SK-N-MC (cell line): Measurements from ENCODE around the gene AAK1.
"Not testable (repeated sequence)": the region's sequence is repeated elsewhere in the genome, so short reads cannot be mapped to it uniquely, and the experiment has no call there.

Source experiments
- DNase-seq: peaks from one replicate; pipeline ENCODE4 v3.0.0-alpha.2; 2011; ENCODE audit warnings: low read depth, low spot score
- H3K27ac ChIP-seq: fragments of 200-600 bp; sonication (generic); 2 replicates; pipeline ENCODE4 v1.5.1; 2016; ENCODE audit warnings: mixed run types
- H3K36me3 ChIP-seq: fragments of 200-600 bp; sonication (generic); 2 replicates; pipeline ENCODE4 v1.6.1; 2017; ENCODE audit warnings: antibody characterized with exemption, low read length, mixed read lengths; ENCODE audit not compliant: insufficient read depth
- H3K4me3 ChIP-seq: fragments of 200-600 bp; sonication (generic); 2 replicates; pipeline ENCODE4 v1.5.1; 2016
- H3K9ac ChIP-seq: fragments of 200-600 bp; sonication (generic); 2 replicates; pipeline ENCODE4 v1.8.0; 2017; ENCODE audit warnings: mixed run types, mixed read lengths; ENCODE audit not compliant: insufficient read length
- H3K9me3 ChIP-seq: fragments of 200-600 bp; sonication (generic); 2 replicates; pipeline ENCODE4 v1.6.1; 2017; ENCODE audit warnings: low read depth, mild to moderate bottlenecking, antibody characterized with exemption, low read length, moderate library complexity, mixed read lengths
- EZH2 ChIP-seq: fragments of 200-600 bp; sonication (generic); IDR thresholded peaks from one replicate; pipeline ENCODE4 v1.6.1; 2017; ENCODE audit warnings: antibody characterized with exemption
- FOXP2 ChIP-seq: optimal IDR thresholded peaks from 2 replicates; pipeline ENCODE3; 2011; ENCODE audit warnings: mild to moderate bottlenecking, moderate library complexity; ENCODE audit not compliant: insufficient read depth; ENCODE audit errors: extremely low read length, control extremely low read depth
- POLR2AphosphoS5 ChIP-seq: IDR thresholded peaks from 2 replicates; pipeline ENCODE4 v1.6.1; 2012; ENCODE audit warnings: mild to moderate bottlenecking, low read depth, low read length, borderline replicate concordance

Gene AAK1

DNA sequence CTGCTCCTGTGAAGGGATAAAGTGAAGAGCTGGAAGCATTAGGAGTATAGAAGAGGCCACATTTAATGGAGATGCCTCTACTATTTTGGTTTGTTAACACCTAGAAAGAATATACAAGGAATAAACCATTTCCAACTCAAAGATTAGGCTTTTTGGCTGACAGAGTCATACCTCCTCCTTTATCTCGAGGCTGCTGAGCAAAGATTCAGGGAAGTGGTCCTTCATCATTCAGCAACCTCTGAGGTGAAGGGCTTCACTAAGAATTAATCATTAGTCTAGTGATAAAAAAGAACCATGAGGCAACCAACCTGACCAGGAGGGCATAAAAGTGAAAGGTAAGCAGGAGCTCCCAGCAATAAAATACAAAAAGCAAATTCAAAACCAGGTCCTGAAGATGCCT is 25.8 kb downstream of the AAK1 start:
- Histone ChIP-seq H3K9me3 (no peaks in the 10 kb centered on the region), H3K9ac (no peak overlapping the region), H3K4me3 (no peak overlapping the region), H3K36me3 (no peaks in the 10 kb centered on the region), H3K27ac (no peak overlapping the region)
- DNase-seq = no peak
- TF ChIP-seq EZH2 = no peak
- TF ChIP-seq POLR2AphosphoS5 = no peak
- no peak for TF ChIP-seq FOXP2

DNA sequence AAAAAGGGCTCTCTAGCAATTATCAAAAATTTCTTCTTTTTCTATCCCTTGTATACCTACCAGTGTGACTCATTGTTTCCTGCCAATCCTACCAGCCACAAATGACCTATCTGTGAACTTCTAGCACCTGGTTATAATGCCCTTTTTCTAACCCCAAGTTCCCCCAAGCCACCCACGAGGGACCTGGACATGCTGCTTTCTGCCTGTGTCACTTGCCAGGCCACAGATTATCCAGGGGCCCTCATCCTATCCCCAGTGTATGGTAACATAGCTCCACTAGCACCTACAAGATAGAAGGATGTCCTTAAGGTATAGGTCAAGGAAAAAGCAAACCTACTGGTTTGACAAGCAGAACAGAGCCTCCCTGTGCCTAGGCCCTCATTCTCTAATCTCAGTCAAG is 26.8 kb downstream of the AAK1 start:
- H3K4me3 ChIP-seq = no peak overlapping the region
- no peak overlapping the region for H3K27ac ChIP-seq
- H3K36me3 ChIP-seq = no peaks in the 10 kb centered on the region; the same call in 1 of the 2 replicates
- no peaks in the 10 kb centered on the region for H3K9me3 ChIP-seq
- DNase-seq = no peak
- TF ChIP-seq POLR2AphosphoS5 (no peak), EZH2 (no peak), FOXP2 (no peak)
- H3K9ac ChIP-seq = no peak overlapping the region

DNA sequence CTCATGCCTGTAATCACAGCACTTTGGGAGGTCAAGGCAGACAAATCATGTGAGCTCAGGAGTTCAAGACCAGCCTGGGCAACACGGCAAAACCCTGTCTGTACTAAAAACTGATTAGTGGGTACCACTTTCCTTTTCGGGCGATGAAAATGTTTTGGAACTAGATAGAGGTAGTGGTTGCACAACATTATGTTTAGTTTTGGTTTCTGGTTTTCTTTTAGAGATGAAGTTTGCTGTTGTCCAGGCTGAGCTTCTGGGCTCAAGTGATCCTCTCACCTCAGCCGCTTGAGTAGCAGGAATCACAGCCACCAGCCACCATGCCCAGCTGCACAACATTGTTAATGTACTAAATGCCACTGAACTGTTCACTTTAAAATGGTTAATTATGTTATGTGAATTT is 27.6 kb downstream of the AAK1 start:
- DNase-seq = no peak
- Histone ChIP-seq H3K27ac (no peak overlapping the region), H3K9ac (no peak overlapping the region), H3K36me3 (no peaks in the 10 kb centered on the region; the same call in 1 of the 2 replicates), H3K9me3 (no peaks in the 10 kb centered on the region), H3K4me3 (no peak overlapping the region)
- TF ChIP-seq EZH2 (no peak), FOXP2 (no peak), POLR2AphosphoS5 (no peak)

DNA sequence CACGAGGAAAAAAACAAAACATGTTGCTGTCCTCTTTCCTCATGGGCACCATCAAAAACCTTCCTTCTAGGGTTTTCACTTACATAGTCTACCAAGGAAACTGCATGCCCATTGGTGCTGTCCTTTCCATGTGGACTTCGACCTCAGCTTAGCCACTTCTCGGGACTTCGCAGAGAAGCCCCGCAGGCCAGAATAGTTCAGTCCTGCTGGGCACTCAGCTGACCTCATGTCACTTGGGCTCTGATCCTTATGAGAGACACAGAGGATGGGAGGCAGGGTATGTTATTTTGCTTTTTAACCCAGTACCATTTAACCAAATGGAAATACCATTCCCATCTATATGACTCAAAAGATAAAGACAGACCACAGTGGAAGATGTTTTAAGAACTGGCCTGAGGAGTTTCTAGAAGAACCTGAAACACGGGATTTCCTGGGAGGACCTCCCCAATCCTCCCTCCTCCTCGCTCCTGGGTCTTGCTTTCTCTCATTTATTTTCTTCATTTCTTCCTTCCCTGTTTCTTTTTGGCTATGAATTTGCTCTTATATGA is 28.4 kb downstream of the AAK1 start:
- Histone ChIP-seq H3K4me3 (no peak overlapping the region), H3K9ac (no peak overlapping the region), H3K36me3 (no peaks in the 10 kb centered on the region; the same call in none of the 2 replicates), H3K9me3 (no peaks in the 10 kb centered on the region), H3K27ac (no peak overlapping the region)
- TF ChIP-seq POLR2AphosphoS5 (no peak), EZH2 (no peak), FOXP2 (no peak)
- no peak for DNase-seq

DNA sequence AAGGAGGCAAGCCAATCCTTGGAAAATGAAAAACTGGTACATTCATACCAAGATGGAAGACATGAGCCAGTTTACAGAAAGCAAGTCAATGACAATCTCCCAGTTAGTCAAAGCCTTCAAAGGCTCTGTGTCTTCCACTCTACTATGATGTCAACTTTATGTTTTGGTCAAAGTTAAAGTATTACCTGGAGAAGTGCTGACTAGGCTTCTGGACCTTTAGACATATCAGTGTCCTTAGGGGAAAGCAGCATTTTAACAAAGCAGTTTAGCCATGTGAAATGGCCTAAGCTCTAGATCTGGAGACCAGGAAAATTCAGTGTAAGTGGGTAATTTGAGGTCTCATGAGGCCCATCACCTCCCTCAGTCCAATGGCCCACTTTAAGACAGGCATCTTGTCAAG is 30.8 kb downstream of the AAK1 start:
- Histone ChIP-seq H3K9ac (no peak overlapping the region), H3K36me3 (no peaks in the 10 kb centered on the region; the same call in none of the 2 replicates)
- no peak for DNase-seq

DNA sequence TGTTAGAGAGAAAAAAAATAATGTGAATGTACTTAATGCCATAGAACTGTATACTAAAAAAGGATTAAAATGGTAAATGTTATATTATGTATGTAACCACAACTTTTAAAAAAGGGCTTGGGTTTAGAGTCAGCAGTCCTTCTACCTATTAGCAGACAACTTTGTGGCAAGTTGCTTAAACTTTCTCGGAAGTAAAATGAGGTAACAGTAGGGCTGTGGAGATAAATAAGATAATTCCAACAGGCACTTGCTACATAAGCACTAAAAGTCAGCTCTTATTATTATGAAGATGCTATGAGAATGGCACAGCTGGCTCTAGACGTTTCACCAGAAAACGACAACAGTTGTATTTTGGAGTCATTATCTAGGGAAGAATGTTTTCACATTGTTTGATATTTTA is 31.3 kb downstream of the AAK1 start:
- DNase-seq = no peak
- Histone ChIP-seq H3K9me3 (no peaks in the 10 kb centered on the region), H3K36me3 (no peaks in the 10 kb centered on the region; the same call in none of the 2 replicates), H3K9ac (no peak overlapping the region), H3K4me3 (no peak overlapping the region), H3K27ac (no peak overlapping the region)
- TF ChIP-seq EZH2 = no peak

More for the DNA sequence above, 30.8 kb downstream of the AAK1 start:
- no peak for TF ChIP-seq POLR2AphosphoS5
- TF ChIP-seq FOXP2 = no peak
- no peak for TF ChIP-seq EZH2
- Histone ChIP-seq H3K9me3 (no peaks in the 10 kb centered on the region), H3K4me3 (no peak overlapping the region), H3K27ac (no peak overlapping the region)

DNA sequence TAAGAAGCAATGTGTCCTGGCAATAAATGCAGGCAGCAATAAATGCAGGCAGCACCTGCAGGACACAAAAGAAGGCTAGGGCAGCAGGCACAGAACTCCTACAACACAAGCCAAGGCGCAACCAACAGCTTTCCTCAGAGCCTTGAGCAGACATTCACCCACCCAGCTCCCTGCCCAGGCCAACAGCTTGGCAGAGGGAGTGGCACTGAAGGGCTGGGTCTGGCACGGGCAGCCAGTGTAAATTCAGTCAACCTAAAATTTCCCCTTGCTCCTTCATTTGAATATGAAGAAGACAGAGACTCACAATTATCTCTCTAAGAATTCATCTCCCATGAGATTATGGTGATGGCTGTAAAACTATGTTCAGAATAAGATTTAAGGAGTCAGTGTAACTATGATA is 35.4 kb downstream of the AAK1 start:
- Histone ChIP-seq H3K4me3 (no peak overlapping the region), H3K36me3 (no peaks in the 10 kb centered on the region; the same call in none of the 2 replicates), H3K9me3 (no peaks in the 10 kb centered on the region), H3K9ac (no peak overlapping the region), H3K27ac (no peak overlapping the region)
- TF ChIP-seq POLR2AphosphoS5 = no peak
- no peak for TF ChIP-seq EZH2
- DNase-seq = no peak

DNA sequence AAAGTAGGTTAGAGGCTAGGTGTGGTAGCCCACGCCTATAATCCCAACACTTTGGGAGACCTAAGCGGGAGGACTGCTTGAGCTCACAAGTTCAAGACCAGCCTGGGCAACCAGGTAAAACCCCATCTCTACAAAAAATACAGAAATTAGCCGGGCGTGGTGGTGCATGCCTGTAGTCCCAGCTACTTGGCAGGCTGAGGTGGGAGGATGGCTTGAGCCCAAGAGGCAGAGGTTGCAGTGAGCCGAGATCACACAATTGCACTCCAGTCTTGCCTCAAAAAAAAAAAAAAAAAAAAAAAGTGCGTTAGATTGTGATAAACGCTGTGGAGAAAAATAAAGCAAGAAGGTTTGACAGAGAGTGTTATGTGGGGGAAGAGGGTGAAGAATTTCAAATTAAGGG is 36.8 kb downstream of the AAK1 start:
- not testable (repeated sequence) for H3K36me3 ChIP-seq, DNase-seq, H3K27ac ChIP-seq, H3K9ac ChIP-seq, H3K4me3 ChIP-seq, H3K9me3 ChIP-seq

DNA sequence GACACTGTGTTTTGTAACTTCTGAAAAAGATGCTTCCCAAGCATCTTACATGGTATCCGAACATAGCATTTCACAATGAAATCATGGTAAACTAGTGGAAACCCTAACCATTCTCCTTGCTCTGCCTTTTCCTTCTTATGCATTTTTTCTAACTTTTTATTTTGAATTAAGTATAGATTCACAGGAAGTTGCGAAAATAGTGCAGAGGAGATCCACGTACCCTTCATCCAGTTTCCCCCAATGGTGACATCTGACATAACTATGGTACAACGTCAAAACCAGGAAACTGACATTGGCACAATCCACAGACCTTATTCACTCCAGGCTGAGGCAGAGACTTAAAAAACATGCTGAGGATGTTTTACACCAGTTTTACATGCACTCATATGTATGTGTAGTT is 38.3 kb downstream of the AAK1 start:
- no peak for DNase-seq
- TF ChIP-seq FOXP2 (no peak), POLR2AphosphoS5 (no peak), EZH2 (no peak)
- Histone ChIP-seq H3K9me3 (no peaks in the 10 kb centered on the region), H3K27ac (no peak overlapping the region), H3K9ac (no peak overlapping the region), H3K4me3 (no peak overlapping the region), H3K36me3 (no peaks in the 10 kb centered on the region; the same call in 1 of the 2 replicates)
